HG02970 (cell line): Measurements from ENCODE around the gene APBB2.

Experiments used
- ATAC-seq: cut with Tn5 transposase; IDR thresholded peaks from one replicate; pipeline ENCODE4 v1.9.1; 2021; ENCODE audit warnings: mild to moderate bottlenecking, moderate library complexity, moderate number of reproducible peaks; ENCODE audit not compliant: unreplicated experiment, low FRiP score

Gene APBB2

DNA sequence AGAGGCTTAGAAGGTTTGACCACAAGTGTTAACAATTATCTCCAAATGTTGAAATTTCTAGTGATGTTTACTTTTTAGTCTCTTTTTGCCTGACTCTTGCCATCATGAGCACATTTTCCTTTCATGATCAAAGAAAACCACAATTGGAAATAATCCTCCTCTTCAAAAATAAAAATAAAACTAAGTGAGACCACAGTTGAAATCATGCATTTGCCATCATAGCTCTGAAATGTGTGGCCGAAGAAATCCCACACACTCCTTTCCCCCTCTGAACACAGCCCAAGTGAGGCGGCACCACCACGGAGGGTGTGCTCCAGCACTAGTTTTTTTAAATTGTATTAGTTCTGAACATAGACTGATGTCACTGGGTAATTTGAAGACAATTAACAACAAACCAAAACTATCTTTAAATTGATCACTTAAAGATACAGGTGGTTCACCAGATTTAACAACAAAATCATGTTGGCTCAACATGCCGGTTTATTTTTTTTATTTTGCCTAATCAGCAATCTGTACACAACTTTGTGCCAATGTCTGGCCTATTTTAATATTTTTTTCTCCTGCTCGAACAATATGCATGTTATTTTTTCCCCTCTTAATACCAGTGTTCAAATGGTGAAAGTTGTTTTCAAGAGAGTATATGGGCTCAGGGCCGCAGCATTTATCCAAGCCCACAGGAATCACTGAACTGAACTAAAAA, 17.6 kb downstream of the APBB2 start:
- ATAC-seq = no peak

DNA sequence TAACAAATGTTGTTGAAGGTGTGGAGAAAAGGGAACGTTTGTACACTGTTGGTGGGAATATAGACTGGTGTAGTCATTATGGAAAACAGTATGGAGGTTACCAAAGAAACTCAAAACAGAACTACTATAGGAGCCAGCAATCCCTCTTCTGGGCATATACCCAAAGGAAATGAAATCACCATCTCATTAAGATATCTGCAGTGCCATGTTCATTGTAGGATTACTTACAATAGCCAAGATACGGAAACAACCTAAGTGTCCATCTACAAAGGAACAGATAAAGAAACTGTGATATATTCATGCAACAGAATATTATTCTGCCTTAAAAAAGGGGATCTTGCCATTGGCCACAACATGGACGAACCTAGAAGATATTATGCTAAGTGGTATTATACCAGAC, 22.2 kb downstream of the APBB2 start:
- ATAC-seq = no peak

DNA sequence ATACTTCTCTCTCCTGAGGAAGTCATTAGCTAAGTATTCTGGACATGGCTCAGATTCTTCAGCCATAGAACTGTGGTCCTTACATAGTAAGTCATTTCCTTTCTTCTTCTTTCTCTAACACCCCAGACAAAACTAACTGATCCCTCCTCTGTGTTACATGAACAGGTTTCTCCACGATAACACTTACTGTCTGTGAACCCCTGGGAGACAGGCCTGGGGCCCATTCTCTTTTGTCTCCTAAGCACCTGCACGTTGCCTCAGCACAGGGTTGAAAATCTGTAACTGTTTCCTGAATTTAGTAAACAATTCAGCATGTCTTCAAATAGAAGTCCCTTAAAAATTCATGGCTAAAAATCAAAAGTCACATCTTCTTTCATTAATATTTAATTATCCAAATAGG, 24.7 kb downstream of the APBB2 start:
- ATAC-seq = no peak

DNA sequence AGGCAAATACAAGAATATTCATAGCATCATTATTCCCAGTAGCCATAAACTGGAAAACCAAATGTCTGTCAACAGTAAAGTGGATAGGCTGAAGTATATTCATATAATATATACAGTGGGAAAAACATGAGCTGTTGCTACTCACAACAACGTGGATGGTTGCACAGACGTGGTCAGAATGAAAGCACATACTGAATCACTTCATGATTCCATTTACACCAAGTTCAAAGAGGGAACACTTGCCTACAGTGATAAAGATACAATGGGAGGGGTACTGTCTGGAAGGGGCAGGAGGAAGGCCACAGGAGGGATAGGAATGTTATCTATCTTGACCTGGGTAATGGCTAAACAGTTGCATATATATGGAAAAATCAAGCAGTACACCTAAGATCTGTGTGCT, 25.3 kb downstream of the APBB2 start:
- ATAC-seq = no peak

DNA sequence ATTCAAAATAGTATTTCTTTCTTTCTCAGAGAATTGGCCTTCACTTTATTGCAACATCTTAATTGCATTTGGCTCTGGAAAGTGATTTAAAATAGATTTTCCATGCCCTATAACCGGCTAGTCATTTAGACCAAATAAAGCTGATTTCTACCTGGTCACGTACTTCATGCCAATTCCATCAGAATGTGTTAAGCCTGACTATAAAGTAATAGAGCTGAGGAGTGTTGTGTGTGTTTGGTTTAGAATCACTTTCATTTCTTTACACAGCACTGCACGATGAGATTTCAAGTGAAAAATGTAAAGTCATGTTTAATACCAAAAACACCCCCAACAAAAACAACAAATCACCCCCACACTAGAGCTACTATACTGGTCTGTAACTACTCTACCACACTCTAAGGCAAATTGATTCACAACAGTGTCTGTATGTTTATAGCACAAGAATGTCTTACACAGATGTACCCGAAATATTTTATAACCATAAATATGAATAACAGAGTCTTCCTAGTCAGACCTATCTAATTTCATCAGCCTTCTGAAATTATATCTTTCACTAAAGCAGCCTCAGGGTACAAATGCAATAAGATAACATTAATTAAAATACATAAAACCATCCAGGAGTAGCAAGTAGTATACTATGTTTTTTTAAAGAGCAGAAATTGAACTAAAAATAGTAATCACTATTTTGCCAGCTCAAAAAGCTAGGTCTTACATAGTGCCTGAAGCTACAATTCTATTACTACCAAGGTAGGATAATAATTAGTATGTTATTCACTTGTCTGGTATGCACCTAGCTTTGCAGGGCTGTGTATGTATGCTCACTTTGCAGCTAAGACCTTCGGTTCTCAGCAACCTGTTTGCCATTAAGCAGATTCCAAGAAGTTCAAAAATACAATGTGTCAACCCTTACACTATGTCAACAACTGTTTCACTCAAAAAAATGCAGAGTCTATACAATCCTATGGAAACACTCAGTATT, 28.4 kb downstream of the APBB2 start:
- no peak for ATAC-seq

DNA sequence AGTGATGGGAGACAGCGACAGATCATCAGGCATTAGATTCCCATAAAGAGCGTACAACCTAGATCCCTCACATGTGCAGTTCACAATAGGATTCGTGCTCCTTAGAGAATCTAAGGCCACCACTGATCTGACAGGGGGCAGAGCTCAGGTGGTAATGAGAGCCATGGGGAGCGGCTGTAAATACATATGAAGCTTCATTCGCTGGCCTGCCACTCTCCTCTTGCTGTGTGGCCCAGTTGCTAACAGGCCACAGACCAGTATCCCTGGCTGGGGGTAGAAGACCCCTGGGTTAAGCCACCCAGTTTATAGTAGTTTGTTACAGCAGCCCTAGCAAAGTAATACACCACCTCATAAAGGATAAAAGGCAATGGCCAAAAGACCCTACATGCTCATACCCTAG, 30.3 kb downstream of the APBB2 start:
- ATAC-seq = no peak

DNA sequence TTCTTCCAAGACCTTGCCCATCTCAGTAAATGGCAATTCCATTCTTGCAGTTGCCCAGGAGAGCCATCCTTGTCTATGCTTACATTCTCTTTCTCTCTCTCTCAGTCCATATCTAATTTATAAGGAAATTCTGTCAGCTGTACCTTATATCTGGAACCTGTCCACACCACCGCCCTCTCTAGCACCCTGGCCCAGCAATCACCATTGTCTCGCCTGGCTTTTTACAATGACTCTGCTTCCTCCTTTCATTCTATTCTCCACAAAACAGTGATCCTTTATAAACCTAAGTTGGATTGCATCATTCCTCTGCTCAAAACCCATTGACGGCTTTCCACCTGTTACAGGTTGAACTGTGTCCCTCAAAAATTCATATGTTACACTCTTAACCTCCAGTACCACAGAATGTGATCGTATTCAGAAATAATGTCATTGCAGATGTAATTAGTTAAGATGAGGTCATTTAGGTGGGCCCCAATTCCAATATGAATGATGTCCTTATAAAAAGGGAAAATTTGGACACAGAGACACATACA, 31.3 kb downstream of the APBB2 start:
- ATAC-seq = no peak

DNA sequence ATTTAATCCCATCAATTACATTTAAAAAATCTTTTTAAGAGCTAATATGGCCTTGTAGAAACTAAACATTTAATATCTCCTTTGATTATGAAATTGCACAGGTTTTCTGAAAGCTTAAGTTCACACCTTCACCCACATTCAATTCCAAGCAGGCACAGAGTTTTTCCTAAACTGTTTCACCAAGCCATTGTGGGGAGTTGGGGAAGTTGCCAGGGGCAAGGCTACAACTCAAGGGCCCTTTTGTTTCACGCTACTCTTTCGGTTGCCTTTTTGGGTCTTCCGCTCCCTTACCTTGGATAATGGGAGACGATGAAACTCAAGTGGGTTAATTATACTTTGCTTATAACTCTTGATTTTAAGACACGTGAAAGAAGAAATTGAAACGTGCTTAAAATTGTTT, 33.3 kb downstream of the APBB2 start:
- ATAC-seq = no peak

DNA sequence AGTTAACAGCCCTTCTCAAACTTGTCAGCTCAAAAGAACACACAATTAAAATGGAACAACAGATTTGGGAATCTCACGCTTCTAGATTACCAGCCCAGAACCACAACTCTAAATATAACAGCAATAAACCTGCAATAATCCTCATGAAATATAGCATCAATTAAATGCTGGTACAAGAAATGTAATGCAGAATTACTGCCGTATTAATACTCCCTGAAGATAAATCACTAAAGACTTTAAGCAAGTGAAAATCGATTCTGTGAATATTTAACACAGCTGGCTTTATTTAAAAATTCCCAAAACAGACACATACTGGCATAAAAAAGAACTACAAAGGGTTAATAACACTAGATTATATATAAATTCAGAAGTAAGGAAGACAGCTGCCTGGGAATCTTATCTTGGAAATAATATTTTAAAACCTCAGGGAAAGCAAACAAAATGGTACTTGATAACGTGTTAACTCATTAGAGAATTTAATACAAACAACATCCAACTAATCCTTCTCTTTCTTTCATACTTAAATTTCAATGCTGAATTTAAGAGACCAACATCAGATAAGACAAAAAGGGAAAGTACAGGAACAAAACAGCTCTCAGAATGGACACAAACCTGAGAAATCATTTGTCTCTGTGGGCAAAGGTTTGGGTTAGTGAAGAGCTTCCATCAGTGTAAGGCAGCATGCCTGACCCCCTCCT, 34.7 kb downstream of the APBB2 start:
- ATAC-seq = no peak

DNA sequence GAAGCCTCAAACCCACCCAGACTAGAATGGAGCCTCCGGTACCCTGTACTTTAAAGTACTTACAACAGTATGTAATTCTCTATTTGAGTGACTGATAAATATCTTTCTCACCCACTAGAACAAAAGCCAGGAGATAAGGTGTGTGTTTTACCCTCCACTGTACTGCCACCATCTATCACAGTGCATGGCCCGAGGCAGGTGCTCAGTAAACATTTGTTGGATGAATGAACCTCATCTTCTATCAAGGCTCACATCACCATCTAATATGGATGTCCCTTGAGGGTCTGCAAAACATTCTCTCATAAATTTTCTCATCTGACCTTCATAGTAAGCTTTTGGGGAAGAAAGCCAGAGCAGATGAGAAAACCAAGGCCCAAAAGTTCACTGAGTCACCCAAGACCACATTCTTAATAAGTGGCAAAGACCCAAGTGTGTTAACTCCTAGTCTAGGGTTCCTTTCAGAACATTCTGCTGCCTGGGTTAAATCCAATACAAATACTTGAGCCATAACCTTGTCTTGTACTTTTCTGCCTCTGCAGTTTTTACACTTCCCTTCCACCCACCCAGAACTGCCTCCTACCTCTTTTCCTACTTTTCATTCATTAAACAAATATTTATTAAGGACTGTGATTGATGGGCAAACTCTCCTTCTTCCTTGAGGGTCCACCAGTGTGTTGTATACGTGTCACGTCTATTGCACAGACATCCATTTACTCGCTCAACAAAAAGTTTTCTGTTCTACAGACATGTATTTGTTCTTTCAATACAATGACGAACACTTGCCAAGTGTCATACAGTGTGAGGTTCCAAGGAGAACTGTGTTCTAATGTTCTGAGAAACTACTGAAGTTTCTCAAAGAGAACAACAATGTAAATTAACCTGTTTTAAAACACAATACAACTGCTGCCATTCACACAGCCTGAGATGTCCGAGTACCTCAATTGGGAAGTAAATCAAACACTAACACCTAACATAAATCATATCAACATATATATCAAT, 35.7 kb downstream of the APBB2 start:
- no peak for ATAC-seq

DNA sequence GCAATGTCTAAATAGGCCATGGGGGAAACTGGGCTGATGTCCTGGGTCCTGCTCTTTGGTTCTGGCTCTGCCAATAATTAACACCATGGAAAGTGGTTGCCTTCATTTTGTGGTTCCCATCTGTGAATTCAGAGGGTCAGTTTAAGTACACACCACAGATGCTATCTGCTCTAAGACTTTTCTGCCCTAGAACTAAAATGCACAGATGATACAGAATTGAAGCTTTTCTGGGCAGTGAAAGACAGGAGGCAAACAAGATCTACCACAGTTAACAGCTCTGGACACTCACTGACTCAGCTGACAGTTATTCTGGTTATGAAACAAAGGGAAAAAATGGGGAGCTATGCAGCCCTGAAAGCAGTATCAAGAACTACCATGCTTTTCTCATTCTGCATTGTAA, 37.3 kb downstream of the APBB2 start:
- no peak for ATAC-seq

DNA sequence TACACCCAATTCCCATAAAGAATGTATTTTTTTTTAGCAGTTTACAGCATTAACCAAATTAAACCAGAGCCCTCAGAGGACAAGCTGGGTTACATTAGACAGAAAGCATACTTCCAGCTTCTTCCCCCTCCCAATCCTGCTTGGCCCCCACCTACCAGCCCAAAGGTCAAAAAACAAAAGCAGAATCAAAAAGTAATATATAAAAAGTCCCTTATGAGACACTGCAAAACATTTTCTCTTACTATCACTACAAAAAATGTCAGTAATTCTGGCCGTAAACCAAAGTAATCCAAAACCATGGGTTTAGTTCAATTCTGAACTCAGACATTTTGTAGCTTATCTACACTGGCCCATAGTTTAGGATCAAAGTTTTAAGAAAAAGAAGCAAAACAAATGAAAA, 38.0 kb downstream of the APBB2 start:
- no peak for ATAC-seq

DNA sequence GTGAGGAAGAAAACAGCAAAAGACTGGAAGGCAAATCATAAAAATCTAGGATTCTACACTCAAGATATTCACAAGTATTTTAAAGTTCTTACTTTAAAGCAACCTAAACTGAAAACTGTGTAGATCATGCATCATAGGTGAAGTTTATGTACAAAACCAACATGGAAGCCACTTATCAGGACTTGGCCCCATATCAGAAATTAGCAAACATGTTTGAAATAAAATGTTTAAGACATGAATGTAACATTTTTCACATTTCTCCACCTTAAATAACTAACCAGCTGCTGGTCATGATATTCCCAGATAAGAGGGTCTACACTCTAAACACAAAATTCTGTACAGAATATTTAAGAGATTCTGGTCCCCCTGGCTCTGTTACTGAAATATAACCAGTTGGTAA, 38.5 kb downstream of the APBB2 start:
- ATAC-seq = no peak

DNA sequence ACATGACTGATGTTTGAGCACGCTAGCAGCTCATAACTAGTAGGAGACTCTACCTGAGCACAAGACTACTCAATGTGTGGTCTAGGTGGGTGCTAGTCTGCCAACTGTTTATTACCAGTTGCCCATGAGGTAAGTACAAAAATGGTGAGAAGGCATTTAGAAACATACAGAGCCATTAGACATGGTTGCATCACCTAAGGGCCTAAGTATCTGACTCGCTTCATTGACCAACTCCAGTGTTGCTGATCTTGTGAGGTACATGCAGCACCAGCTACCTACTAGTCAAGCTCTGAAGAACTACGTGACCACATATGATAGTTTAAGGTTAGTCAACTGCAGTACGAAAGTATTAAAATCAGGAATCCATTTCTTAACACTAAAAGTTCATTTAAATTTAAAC, 39.9 kb downstream of the APBB2 start:
- ATAC-seq = no peak

DNA sequence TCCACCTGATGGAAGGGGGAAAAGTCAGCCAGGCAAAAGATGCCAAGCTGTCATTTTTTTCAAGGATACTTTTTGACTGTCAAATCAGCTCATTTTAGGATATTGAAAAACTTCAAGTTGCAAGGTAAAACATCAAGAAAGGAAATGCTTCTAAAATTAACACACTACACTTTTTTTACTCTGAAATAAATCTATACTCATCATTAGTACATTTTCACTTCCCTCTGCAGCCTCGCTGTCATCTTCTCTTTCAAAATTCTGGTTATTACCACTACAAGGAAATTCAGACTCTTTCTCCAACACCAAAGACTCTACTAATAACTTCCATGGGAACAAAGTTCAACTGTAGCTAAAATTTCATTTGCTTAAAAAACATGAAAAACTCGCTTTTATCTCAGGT, 41.6 kb downstream of the APBB2 start:
- ATAC-seq = no peak

DNA sequence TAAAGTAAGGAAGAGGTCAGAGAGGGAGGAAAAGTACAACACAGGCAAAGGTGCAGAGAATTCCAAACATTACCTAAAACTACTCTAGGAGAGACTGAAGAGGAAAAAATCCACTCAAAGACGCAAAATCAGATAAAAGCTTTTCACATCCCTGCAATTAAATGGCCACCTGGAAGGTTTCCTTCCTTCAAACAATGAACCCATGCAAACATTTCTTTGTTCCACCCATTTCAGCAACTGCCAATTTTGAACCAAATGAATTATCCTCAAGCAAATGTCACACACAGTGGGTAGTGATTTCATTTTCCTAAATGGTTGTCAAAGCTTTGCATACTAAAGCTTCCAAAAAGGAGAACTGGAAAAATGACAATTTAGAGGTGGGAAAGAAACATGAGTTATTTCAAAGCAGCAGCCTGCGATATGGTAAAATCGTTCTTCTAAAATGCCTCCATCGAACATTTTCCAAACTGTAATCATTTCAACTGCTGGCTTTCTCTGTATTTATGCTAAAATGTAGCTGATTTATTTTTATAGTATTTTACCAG, 45.0 kb downstream of the APBB2 start:
- ATAC-seq = no peak

DNA sequence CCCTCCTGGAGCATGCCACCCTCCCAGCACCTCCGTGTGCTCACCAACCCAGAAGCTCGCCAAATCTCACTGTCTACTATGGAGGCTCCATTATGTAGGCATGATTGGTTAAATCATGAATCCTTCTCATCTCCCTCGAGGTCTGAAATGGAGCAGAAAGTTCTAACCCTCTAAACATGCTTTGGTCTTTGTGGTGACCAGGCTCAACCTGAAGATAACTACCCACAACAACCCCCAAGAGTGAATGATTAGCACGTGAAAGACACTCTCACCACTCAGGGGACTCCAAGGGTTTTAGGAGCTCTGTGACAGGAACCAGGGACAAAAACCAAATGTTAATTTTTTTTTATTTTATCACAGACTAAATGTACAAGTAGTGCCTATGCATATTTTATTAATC, 47.2 kb downstream of the APBB2 start:
- no peak for ATAC-seq

DNA sequence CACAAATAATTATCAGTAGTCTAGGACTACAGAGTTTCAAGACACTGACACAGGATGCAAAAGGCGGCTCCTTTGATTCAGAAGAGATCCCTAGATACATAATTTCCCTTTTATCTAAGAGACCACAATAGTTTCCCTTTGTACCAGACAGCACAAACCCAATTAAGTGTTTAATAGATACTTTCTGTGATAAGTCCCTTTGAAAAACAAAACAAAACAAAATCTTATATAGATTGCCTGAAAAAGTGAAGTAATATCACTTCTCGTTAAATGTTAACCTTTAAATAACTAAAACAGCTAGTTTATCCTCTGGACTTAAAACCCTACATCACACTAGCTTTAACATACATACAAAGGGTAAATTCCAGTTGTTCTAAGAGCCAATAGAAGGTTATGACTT, 49.9 kb downstream of the APBB2 start:
- no peak for ATAC-seq

DNA sequence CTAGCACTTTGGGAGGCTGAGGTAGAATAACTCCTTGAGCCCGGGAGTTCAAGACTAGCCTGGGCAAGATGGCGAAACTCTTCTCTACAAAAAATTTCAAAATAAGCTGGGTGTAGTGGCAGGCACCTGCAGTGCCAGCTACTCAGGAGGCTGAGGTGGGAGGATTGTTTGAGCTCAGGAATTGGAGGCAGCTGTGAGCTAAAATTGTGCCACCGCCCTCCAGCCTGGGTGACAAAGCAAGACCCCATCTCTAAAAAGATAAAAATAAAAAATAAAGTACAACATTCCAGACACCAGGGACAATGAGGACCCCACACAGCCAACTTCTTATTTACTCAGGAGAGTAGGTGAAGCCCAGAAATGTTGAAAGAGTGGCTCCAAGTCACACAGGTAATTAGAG, 53.0 kb downstream of the APBB2 start:
- ATAC-seq = no peak

DNA sequence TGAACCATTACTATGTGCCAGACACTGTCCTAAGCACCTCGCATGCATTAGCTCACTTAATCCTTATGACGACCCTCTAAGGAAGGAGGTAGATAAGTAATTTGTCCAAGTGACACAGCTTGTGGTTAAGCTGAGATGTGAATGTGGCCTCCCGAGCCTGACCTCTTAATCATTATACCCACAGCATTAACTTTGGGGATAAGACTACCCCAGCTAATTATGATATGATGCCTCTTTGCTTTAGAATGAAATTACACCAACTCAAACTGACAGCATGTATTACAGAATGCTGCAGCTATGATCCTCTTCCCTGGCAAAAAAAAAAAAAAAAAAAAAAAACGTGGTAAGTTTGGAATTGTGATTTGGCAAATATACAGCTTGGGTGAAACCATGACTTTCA, 53.5 kb downstream of the APBB2 start:
- no peak for ATAC-seq
